Glutamatergic neuron (in vitro differentiated cells): ENCODE results near the gene PON2. TPM values are rescaled to one million over a fixed set of nuclear protein-coding genes. Genes with fewer than 3 reads are reported as not detected.

Experiments
- DNase-seq: peaks from one replicate; pipeline ENCODE4 v3.0.0; 2022
- H3K27ac Mint-ChIP-seq: one replicate; pipeline ENCODE4 v1.8.0; 2020; ENCODE audit warnings: mild to moderate bottlenecking, mixed read lengths, inconsistent platforms; ENCODE audit not compliant: unreplicated experiment
- H3K27me3 Mint-ChIP-seq: one replicate; pipeline ENCODE4 v1.8.0; 2020; ENCODE audit warnings: mild to moderate bottlenecking, moderate library complexity, mixed read lengths, inconsistent platforms; ENCODE audit not compliant: unreplicated experiment
- H3K36me3 Mint-ChIP-seq: one replicate; pipeline ENCODE4 v1.8.0; 2020; ENCODE audit warnings: mild to moderate bottlenecking, mixed read lengths, inconsistent platforms; ENCODE audit not compliant: unreplicated experiment
- H3K4me1 Mint-ChIP-seq: one replicate; pipeline ENCODE4 v1.8.0; 2020; ENCODE audit warnings: mild to moderate bottlenecking, low read depth, mixed read lengths, inconsistent platforms; ENCODE audit not compliant: unreplicated experiment
- H3K4me3 Mint-ChIP-seq: one replicate; pipeline ENCODE4 v1.8.0; 2020; ENCODE audit warnings: mild to moderate bottlenecking, mixed read lengths, inconsistent platforms; ENCODE audit not compliant: unreplicated experiment
- H3K9me3 Mint-ChIP-seq: one replicate; pipeline ENCODE4 v1.8.0; 2020; ENCODE audit warnings: mild to moderate bottlenecking, moderate library complexity, mixed read lengths, inconsistent platforms; ENCODE audit not compliant: unreplicated experiment
- CTCF ChIP-seq: fragments of 200-600 bp; sonication (generic); IDR thresholded peaks from one replicate; pipeline ENCODE4 v1.5.0; 2021; ENCODE audit not compliant: partially characterized antibody, unreplicated experiment
- long read RNA-seq: library from polyadenylated mRNA; unstranded; transcript quantifications from one replicate; pipeline ENCODE4 v2.0.0, GENCODE V29; 2020; ENCODE audit not compliant: unreplicated experiment
- total RNA-seq: library from RNA; stranded (reverse); fragmentation: NEBNext Ultra II Directional; extraction: Animal tissue kit (Norgen Biotek cat#: 25700); gene quantifications from one replicate; pipeline ENCODE4 v1.2.1, GENCODE V29; 2021; ENCODE audit not compliant: unreplicated experiment

Gene PON2
- total RNA-seq, result 55.7 TPM
- long read RNA-seq, transcript PON2-218 (9 exons, 1,653 nt), result major isoform, 19 of 28 reads
- long read RNA-seq, partial matches to known transcripts, result 0 of 28 reads
- long read RNA-seq, other reads (novel, unspliced or antisense), result 6 of 28 reads

- peaks cover 5% of the 10 kb centered on the region for H3K4me1 Mint-ChIP-seq
- H3K9me3 Mint-ChIP-seq, result peaks cover 3% of the 10 kb centered on the region
- TF ChIP-seq CTCF, result no peak
- H3K36me3 Mint-ChIP-seq, result no peaks in the 10 kb centered on the region
- peak; percentile 81 for DNase-seq
- H3K4me3 Mint-ChIP-seq, result peak within 1 kb of the TSS; percentile 88
- peaks cover 2% of the 10 kb centered on the region for H3K27me3 Mint-ChIP-seq
- H3K27ac Mint-ChIP-seq, result peak within 1 kb of the TSS; percentile 94
Observed at GRCh38 chr7:95434557-95435421, at the start of gene PON2. TSS of gene PON2 (minus strand) at chr7:95435028. CDS start at chr7:95434951, 77 bp downstream.

GRCh38 chr7:95482424-95482823 is 47.6 kb upstream of the PON2 start:
- Mint-ChIP-seq H3K9me3 (peaks cover 2% of the 10 kb centered on the region), H3K27me3 (no peaks in the 10 kb centered on the region), H3K36me3 (no peaks in the 10 kb centered on the region), H3K4me3 (no peak overlapping the region), H3K4me1 (peaks cover 40% of the 10 kb centered on the region), H3K27ac (no peak overlapping the region)
- TF ChIP-seq CTCF, result no peak
- DNase-seq, result no peak

GRCh38 chr7:95481271-95482165 is 46.7 kb upstream of the PON2 start:
- H3K4me3 Mint-ChIP-seq, result peak overlapping the region; percentile 46
- peak overlapping the region; percentile 93 for H3K27ac Mint-ChIP-seq
- H3K9me3 Mint-ChIP-seq, result peaks cover 2% of the 10 kb centered on the region
- no peaks in the 10 kb centered on the region for H3K36me3 Mint-ChIP-seq
- H3K4me1 Mint-ChIP-seq, result peaks cover 43% of the 10 kb centered on the region
- TF ChIP-seq CTCF, result no peak
- H3K27me3 Mint-ChIP-seq, result no peaks in the 10 kb centered on the region
- peak; percentile 47 for DNase-seq

GRCh38 chr7:95479992-95480624 is 45.3 kb upstream of the PON2 start:
- TF ChIP-seq CTCF, result no peak
- Mint-ChIP-seq H3K4me1 (peaks cover 46% of the 10 kb centered on the region), H3K27ac (peak overlapping the region; percentile 33)

More at GRCh38 chr7:95479992-95480624, 45.3 kb upstream of the PON2 start:
- Mint-ChIP-seq H3K36me3 (no peaks in the 10 kb centered on the region), H3K9me3 (peaks cover 2% of the 10 kb centered on the region), H3K27me3 (no peaks in the 10 kb centered on the region), H3K4me3 (no peak overlapping the region)
- no peak for DNase-seq
